ENCODE measurements around the gene FAM181A. TPM values are rescaled to one million over a fixed set of nuclear protein-coding genes. Genes with fewer than 3 reads are reported as not detected.
A peak's percentile ranks its signal among the peaks of the same experiment; 100 is the strongest.

The FAM181A gene
- total and polyA plus RNA-seq, 3 experiments from 2014 or later: not detected

GRCh38 chr14:93951635-93952540, 24.7 kb downstream of the FAM181A start:
- H3K27ac ChIP-seq (ENCODE audit: low read depth, low read length): no peak overlapping the region
- no peak overlapping the region for H3K4me3 Mint-ChIP-seq
- no peaks in the 10 kb centered on the region for H3K27me3 ChIP-seq (ENCODE audit: insufficient read depth, low read length, poor library complexity, severe bottlenecking)
- H3K36me3 Mint-ChIP-seq: peaks cover 0 to 56% (median 3%) of the 10 kb centered on the region in 3 donors
- H3K27ac Mint-ChIP-seq: peak overlapping the region in 4 of 8 donors; percentile 1 to 91 (median 32)
- POLR2A ChIA-PET: interaction anchor here (1.0 to 1.4 kb wide), 2 partner anchors 19 to 72 kb away, joined by 3 read pairs; no protein-coding TSS in a partner anchor
- no peak for DNase-seq
- no peaks in the 10 kb centered on the region for H3K9me3 Mint-ChIP-seq
- no peaks in the 10 kb centered on the region for H3K27me3 Mint-ChIP-seq
- no peaks in the 10 kb centered on the region for H3K36me3 ChIP-seq (ENCODE audit: insufficient read depth, low read length)
- CTCF ChIA-PET: interaction anchor here (1.2 to 21.3 kb wide), 7 partner anchors 8 to 85 kb away, joined by 3 to 945 read pairs (median 5); partner anchors contain the start of gene ASB2
- peaks cover 39% of the 10 kb centered on the region for H3K4me1 ChIP-seq (ENCODE audit: insufficient read depth, low read length)
- no peak overlapping the region for H3K4me3 ChIP-seq (ENCODE audit: low read length)
- H3K4me1 Mint-ChIP-seq: peaks cover 38 to 59% (median 43%) of the 10 kb centered on the region in 3 donors
- H3K9me3 ChIP-seq (ENCODE audit: low read length): no peaks in the 10 kb centered on the region

DNA sequence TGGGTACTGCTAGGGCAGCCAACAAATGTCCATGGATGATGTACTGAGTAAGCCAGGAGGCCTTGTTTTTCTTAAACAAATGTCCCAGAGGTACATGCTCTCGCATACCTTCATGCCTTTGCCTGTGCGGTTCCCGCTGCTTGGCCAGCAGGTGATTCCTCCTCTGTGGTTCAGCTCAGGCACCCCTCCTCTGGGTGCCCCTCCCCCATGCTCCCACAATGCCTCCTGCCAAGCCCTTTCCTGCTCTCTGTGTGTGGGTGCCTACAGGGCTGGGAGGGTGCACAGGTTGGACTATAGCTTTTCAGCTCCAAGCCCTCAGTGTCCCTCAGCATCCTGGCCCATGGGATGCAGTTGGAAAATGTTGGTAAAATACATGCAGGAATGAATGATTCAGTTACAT, 25.7 kb downstream of the FAM181A start:
- peaks cover 47 to 69% (median 52%) of the 10 kb centered on the region in 3 donors for H3K4me1 Mint-ChIP-seq
- H3K27me3 Mint-ChIP-seq: no peaks in the 10 kb centered on the region
- H3K27me3 ChIP-seq (ENCODE audit: insufficient read depth, low read length, poor library complexity, severe bottlenecking): no peaks in the 10 kb centered on the region
- no peaks in the 10 kb centered on the region for H3K36me3 ChIP-seq (ENCODE audit: insufficient read depth, low read length)
- H3K4me3 Mint-ChIP-seq: peak overlapping the region in 2 of 7 donors; percentile 9 to 92
- no peak for DNase-seq
- no peak overlapping the region for H3K4me3 ChIP-seq (ENCODE audit: low read length)
- H3K27ac Mint-ChIP-seq: peak overlapping the region in 2 of 8 donors; percentile 42 to 91
- H3K36me3 Mint-ChIP-seq: peaks cover 0 to 50% (median 3%) of the 10 kb centered on the region in 3 donors
- no peaks in the 10 kb centered on the region for H3K9me3 Mint-ChIP-seq
- ChIA-PET CTCF (interaction anchor here (1.2 to 21.3 kb wide), 10 partner anchors 9 to 179 kb away, joined by 3 to 945 read pairs (median 4); partner anchors contain the start of gene ASB2), POLR2A (interaction anchor here (1.4 kb wide), 1 partner anchor 26 kb away, joined by 5 read pairs; no protein-coding TSS in a partner anchor)
- no peaks in the 10 kb centered on the region for H3K9me3 ChIP-seq (ENCODE audit: low read length)
- H3K4me1 ChIP-seq (ENCODE audit: insufficient read depth, low read length): peaks cover 48% of the 10 kb centered on the region
- H3K27ac ChIP-seq (ENCODE audit: low read depth, low read length): no peak overlapping the region

- Histone ChIP-seq H3K9me3 (ENCODE audit: low read length) (no peaks in the 10 kb centered on the region), H3K27me3 (ENCODE audit: insufficient read depth, low read length, poor library complexity, severe bottlenecking) (no peaks in the 10 kb centered on the region), H3K4me1 (ENCODE audit: insufficient read depth, low read length) (peaks cover 53% of the 10 kb centered on the region), H3K4me3 (ENCODE audit: low read length) (no peak overlapping the region), H3K27ac (ENCODE audit: low read depth, low read length) (no peak overlapping the region), H3K36me3 (ENCODE audit: insufficient read depth, low read length) (no peaks in the 10 kb centered on the region)
- H3K4me3 Mint-ChIP-seq: peak overlapping the region; percentile 41 to 92 (median 84)
- ChIA-PET CTCF (interaction anchor here (1.2 to 21.3 kb wide), 8 partner anchors 10 to 179 kb away, joined by 3 to 945 read pairs (median 4); partner anchors contain the start of gene ASB2), POLR2A (interaction anchor here (1.4 kb wide), 1 partner anchor 25 kb away, joined by 5 read pairs; no protein-coding TSS in a partner anchor)
- peak in 1 of 5 donors; percentile 62 for DNase-seq
- no peaks in the 10 kb centered on the region for H3K27me3 Mint-ChIP-seq
- peak overlapping the region; percentile 23 to 99 (median 54) for H3K27ac Mint-ChIP-seq
- H3K36me3 Mint-ChIP-seq: peaks cover 0 to 48% (median 3%) of the 10 kb centered on the region in 3 donors
- H3K4me1 Mint-ChIP-seq: peaks cover 51 to 73% (median 57%) of the 10 kb centered on the region in 3 donors
- no peaks in the 10 kb centered on the region for H3K9me3 Mint-ChIP-seq
These were observed 26.1 kb downstream of the FAM181A start for GRCh38 chr14:93953263-93953662.

DNA sequence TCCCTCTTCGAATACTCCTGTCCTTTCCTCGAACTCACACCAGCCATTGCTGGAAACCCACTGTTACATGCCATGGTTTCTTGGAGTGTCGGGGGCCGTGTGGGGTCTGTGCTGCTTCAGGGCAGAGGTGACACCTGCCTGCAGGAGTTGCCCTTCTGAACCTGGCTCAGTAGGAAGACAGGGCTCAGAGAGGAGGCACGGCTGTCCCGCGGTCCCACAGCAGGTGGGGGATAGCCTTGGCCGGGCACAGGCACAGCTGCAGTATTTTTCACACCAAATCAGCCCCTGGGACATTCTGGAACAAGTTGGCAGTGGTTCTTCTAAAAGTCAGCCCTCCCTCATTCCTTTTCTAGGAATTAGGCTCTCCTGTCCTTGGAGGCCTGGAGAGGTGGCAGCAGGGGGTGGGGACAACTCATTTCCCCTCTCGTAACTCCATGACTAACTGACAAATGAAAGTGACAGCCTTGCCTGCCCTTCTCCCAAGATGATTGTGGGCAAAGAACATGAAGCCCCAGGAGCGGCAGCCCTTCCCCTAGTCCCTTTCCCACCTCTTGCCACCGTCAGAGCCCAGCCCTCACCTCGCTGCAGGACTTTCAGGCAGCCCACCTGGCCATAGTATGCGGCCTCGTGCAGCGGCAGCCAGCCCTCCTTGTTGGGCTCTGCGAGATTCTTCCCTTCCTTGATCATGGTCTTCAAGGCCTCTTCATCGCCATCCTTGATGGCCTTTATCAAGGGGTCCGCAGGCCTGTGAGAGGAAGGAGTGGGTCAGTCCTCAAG, 26.8 kb downstream of the FAM181A start:
- Histone ChIP-seq H3K4me3 (ENCODE audit: low read length) (no peak overlapping the region), H3K36me3 (ENCODE audit: insufficient read depth, low read length) (no peaks in the 10 kb centered on the region), H3K27ac (ENCODE audit: low read depth, low read length) (no peak overlapping the region), H3K27me3 (ENCODE audit: insufficient read depth, low read length, poor library complexity, severe bottlenecking) (no peaks in the 10 kb centered on the region), H3K4me1 (ENCODE audit: insufficient read depth, low read length) (peaks cover 59% of the 10 kb centered on the region), H3K9me3 (ENCODE audit: low read length) (no peaks in the 10 kb centered on the region)
- peak overlapping the region; percentile 72 to 99 (median 90) for H3K27ac Mint-ChIP-seq
- ChIA-PET POLR2A (interaction anchor here (1.2 to 1.4 kb wide), 2 partner anchors 9 to 24 kb away, joined by 5 read pairs; no protein-coding TSS in a partner anchor), CTCF (interaction anchor here (1.2 to 33.9 kb wide), 7 partner anchors 10 to 178 kb away, joined by 3 to 945 read pairs (median 10); partner anchors contain the start of gene ASB2)
- DNase-seq: no peak
- H3K9me3 Mint-ChIP-seq: no peaks in the 10 kb centered on the region
- H3K4me3 Mint-ChIP-seq: peak overlapping the region; percentile 73 to 93 (median 85)
- H3K27me3 Mint-ChIP-seq: no peaks in the 10 kb centered on the region
- H3K4me1 Mint-ChIP-seq: peaks cover 58 to 76% (median 63%) of the 10 kb centered on the region in 3 donors
- peaks cover 0 to 42% (median 3%) of the 10 kb centered on the region in 3 donors for H3K36me3 Mint-ChIP-seq

GRCh38 chr14:93954516-93954830, 27.3 kb downstream of the FAM181A start:
- no peaks in the 10 kb centered on the region for H3K9me3 Mint-ChIP-seq
- H3K36me3 ChIP-seq (ENCODE audit: insufficient read depth, low read length): no peaks in the 10 kb centered on the region
- DNase-seq: no peak
- POLR2A ChIA-PET: interaction anchor here (1.2 to 2.8 kb wide), 3 partner anchors 9 to 16 kb away, joined by 3 to 13 read pairs (median 5); no protein-coding TSS in a partner anchor
- H3K9me3 ChIP-seq (ENCODE audit: low read length): no peaks in the 10 kb centered on the region
- H3K36me3 Mint-ChIP-seq: peaks cover 0 to 36% (median 3%) of the 10 kb centered on the region in 3 donors
- H3K4me3 Mint-ChIP-seq: peak overlapping the region; percentile 81 to 93 (median 85)
- H3K27ac Mint-ChIP-seq: peak overlapping the region; percentile 82 to 99 (median 96)
- H3K4me3 ChIP-seq (ENCODE audit: low read length): peak overlapping the region; percentile 54
- peaks cover 65% of the 10 kb centered on the region for H3K4me1 ChIP-seq (ENCODE audit: insufficient read depth, low read length)
- no peaks in the 10 kb centered on the region for H3K27me3 ChIP-seq (ENCODE audit: insufficient read depth, low read length, poor library complexity, severe bottlenecking)
- peak overlapping the region; percentile 68 for H3K27ac ChIP-seq (ENCODE audit: low read depth, low read length)
- H3K4me1 Mint-ChIP-seq: peaks cover 63 to 82% (median 69%) of the 10 kb centered on the region in 3 donors
- CTCF ChIA-PET: interaction anchor here (1.0 to 33.9 kb wide), 5 partner anchors 9 to 182 kb away, joined by 3 to 945 read pairs (median 6); partner anchors contain the start of gene ASB2
- H3K27me3 Mint-ChIP-seq: no peaks in the 10 kb centered on the region

GRCh38 chr14:93954900-93955849, 28.0 kb downstream of the FAM181A start:
- H3K27ac ChIP-seq (ENCODE audit: low read depth, low read length): peak overlapping the region; percentile 68
- DNase-seq: peak in 4 of 5 donors; percentile 40 to 82 (median 60)
- ChIA-PET POLR2A (interaction anchor here (1.2 to 2.8 kb wide), 3 partner anchors 8 to 16 kb away, joined by 3 to 13 read pairs (median 5); no protein-coding TSS in a partner anchor), CTCF (interaction anchor here (1.0 to 33.9 kb wide), 7 partner anchors 8 to 181 kb away, joined by 3 to 945 read pairs (median 4); partner anchors contain the start of gene ASB2)
- peaks cover 0 to 29% (median 3%) of the 10 kb centered on the region in 3 donors for H3K36me3 Mint-ChIP-seq
- H3K9me3 Mint-ChIP-seq: no peaks in the 10 kb centered on the region
- peak overlapping the region; percentile 54 for H3K4me3 ChIP-seq (ENCODE audit: low read length)
- H3K27ac Mint-ChIP-seq: peak overlapping the region; percentile 82 to 99 (median 96)
- H3K27me3 Mint-ChIP-seq: no peaks in the 10 kb centered on the region
- no peaks in the 10 kb centered on the region for H3K27me3 ChIP-seq (ENCODE audit: insufficient read depth, low read length, poor library complexity, severe bottlenecking)
- no peaks in the 10 kb centered on the region for H3K9me3 ChIP-seq (ENCODE audit: low read length)
- H3K4me1 ChIP-seq (ENCODE audit: insufficient read depth, low read length): peaks cover 72% of the 10 kb centered on the region
- no peaks in the 10 kb centered on the region for H3K36me3 ChIP-seq (ENCODE audit: insufficient read depth, low read length)
- peak overlapping the region; percentile 81 to 93 (median 85) for H3K4me3 Mint-ChIP-seq
- H3K4me1 Mint-ChIP-seq: peaks cover 70 to 89% (median 76%) of the 10 kb centered on the region in 3 donors
